Natural killer cell (primary cell): ENCODE measurements around the gene CPLX1. TPM values are rescaled to one million over a fixed set of nuclear protein-coding genes. Genes with fewer than 3 reads are reported as not detected.

Experiments
- ATAC-seq, 3 donors: fragments of 150-1000 bp in 2 of 3; fragments of 200-7000 bp in 1 of 3; cut with Tn5 transposase; 1 replicate in 1 of 3; 2 replicates in 2 of 3; pipeline ENCODE4 v1.10.0; 2021; ENCODE audit warnings: mild to moderate bottlenecking in 2 of 3, moderate library complexity in 2 of 3
- DNase-seq, 2 donors: peaks; one replicate each; pipeline versions ENCODE4 v3.0.0 to v3.0.0-alpha.2; 2013 to 2021; ENCODE audit warnings: mixed read lengths in 1 of 2
- H3K27ac ChIP-seq: one replicate; pipeline ENCODE4 v1.5.1; 2013; ENCODE audit warnings: mild to moderate bottlenecking, low read length
- H3K27me3 ChIP-seq: one replicate; pipeline ENCODE4 v1.6.1; 2013; ENCODE audit warnings: low read length; ENCODE audit not compliant: control insufficient read depth, insufficient read depth
- H3K36me3 ChIP-seq: one replicate; pipeline ENCODE4 v1.6.1; 2013; ENCODE audit warnings: low read length; ENCODE audit not compliant: control insufficient read depth, insufficient read depth
- H3K4me1 ChIP-seq: one replicate; pipeline ENCODE4 v1.6.1; 2013; ENCODE audit warnings: low read length; ENCODE audit not compliant: control insufficient read depth, insufficient read depth
- H3K4me3 ChIP-seq: one replicate; pipeline ENCODE4 v1.5.1; 2013; ENCODE audit warnings: low read length
- H3K9me3 ChIP-seq: one replicate; pipeline ENCODE4 v1.6.1; 2013; ENCODE audit warnings: low read length; ENCODE audit not compliant: control insufficient read depth, insufficient read depth
- H3K27ac Mint-ChIP-seq, 2 donors: one replicate each; pipeline ENCODE4 v1.8.0; 2022; ENCODE audit warnings: mild to moderate bottlenecking in 2 of 2, mixed read lengths in 2 of 2, moderate library complexity in 1 of 2
- H3K27me3 Mint-ChIP-seq, 2 donors: one replicate each; pipeline ENCODE4 v1.8.0; 2022; ENCODE audit warnings: low read depth in 2 of 2, mixed read lengths in 2 of 2
- H3K36me3 Mint-ChIP-seq: one replicate; pipeline ENCODE4 v1.8.0; 2022; ENCODE audit warnings: mixed read lengths
- H3K4me1 Mint-ChIP-seq, 2 donors: one replicate each; pipeline ENCODE4 v1.8.0; 2022; ENCODE audit warnings: mixed read lengths in 2 of 2
- H3K4me3 Mint-ChIP-seq: one replicate; pipeline ENCODE4 v1.8.0; 2022; ENCODE audit warnings: mild to moderate bottlenecking, moderate library complexity, mixed read lengths
- H3K9me3 Mint-ChIP-seq, 2 donors: one replicate each; pipeline ENCODE4 v1.8.0; 2022; ENCODE audit warnings: mixed read lengths in 2 of 2
- WGBS: methylation state at CpG from one replicate; pipeline ENCODE4 v1.1.7; 2013; ENCODE audit warnings: missing lambda C conversion rate; ENCODE audit not compliant: insufficient coverage; 5-methylcytosine and 5-hydroxymethylcytosine counted together
- intact Hi-C: fragments of 100-400 bp; cut with micrococcal nuclease; formaldehyde crosslinking; loops from one replicate; pipeline ENCODE4 v1.14.2; 2022
- total RNA-seq, 4 donors: library from RNA; stranded (reverse); fragments of 120-200 nt in 1 of 4; gene quantifications; one replicate each; pipeline versions ENCODE4 v1.2.3 to v1.2.4, GENCODE V29; 2013 to 2022
- TF ChIP-seq, protein P1 (sequence below): fragments of 200-600 bp; IDR thresholded peaks from one replicate; pipeline ENCODE4 v1.8.0; 2022; ENCODE audit warnings: antibody characterized with exemption

CPLX1 gene
- total RNA-seq, 3 donors from 2014 or later (not counting 1 experiment from before 2014, with no cell fraction given), result not detected

DNA sequence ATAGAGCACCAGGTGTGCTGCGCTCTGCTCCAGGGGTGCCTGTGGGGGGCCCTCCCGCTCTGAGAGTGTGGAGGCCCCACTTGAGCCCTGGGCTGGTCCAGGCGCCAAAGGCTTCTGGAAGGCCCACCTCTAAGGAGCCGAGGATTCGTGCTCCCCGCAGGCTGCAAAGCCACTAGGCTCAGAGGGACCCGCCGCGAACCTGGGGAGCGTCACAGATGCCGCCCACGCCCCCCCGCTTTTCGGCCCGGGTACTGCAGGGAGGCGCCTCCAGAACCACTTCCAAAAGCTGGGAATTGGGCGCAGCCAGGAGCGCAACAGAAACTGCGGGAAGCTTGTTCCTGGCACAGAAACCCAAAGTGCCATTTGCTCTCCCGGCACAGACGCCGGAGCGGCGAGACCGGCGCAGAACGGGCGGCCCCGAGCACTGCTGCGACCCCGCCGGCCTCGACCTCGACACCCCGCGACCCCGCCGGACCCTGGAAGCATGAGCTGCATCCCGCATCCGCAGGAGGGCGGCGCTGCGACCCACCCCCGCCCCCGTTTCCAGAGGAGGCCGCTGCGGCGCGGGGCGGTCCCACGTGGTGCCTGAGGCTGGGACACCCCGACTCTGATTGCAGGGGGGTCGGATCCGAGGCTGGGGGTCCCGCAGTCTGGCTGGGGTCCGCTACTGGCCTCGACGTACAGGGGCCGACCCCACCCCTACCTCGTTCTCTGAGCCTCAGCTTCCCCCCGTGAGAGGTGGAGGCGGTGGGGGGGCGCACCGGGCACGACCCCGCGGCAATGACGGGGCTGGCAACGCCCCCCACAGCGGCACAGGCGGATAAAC, 30.8 kb downstream of the CPLX1 start:
- no peak overlapping the region for H3K27ac Mint-ChIP-seq
- H3K4me3 ChIP-seq, result no peak overlapping the region
- intact Hi-C loops, result no loop called here
- TF ChIP-seq, protein P1, sequence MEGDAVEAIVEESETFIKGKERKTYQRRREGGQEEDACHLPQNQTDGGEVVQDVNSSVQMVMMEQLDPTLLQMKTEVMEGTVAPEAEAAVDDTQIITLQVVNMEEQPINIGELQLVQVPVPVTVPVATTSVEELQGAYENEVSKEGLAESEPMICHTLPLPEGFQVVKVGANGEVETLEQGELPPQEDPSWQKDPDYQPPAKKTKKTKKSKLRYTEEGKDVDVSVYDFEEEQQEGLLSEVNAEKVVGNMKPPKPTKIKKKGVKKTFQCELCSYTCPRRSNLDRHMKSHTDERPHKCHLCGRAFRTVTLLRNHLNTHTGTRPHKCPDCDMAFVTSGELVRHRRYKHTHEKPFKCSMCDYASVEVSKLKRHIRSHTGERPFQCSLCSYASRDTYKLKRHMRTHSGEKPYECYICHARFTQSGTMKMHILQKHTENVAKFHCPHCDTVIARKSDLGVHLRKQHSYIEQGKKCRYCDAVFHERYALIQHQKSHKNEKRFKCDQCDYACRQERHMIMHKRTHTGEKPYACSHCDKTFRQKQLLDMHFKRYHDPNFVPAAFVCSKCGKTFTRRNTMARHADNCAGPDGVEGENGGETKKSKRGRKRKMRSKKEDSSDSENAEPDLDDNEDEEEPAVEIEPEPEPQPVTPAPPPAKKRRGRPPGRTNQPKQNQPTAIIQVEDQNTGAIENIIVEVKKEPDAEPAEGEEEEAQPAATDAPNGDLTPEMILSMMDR, result no peak
- H3K4me3 Mint-ChIP-seq, result no peak overlapping the region
- no peak overlapping the region for H3K27ac ChIP-seq
- H3K9me3 Mint-ChIP-seq, result no peaks in the 10 kb centered on the region
- H3K4me1 Mint-ChIP-seq, result peaks cover 0 to 6% of the 10 kb centered on the region in 2 donors
- H3K4me1 ChIP-seq, result peaks cover 16% of the 10 kb centered on the region
- H3K9me3 ChIP-seq, result no peaks in the 10 kb centered on the region
- no peak for DNase-seq
- peaks cover 37 to 43% of the 10 kb centered on the region in 2 donors for H3K27me3 Mint-ChIP-seq
- H3K27me3 ChIP-seq, result peaks cover 25% of the 10 kb centered on the region
- 6% methylated on average over 67 of the region's 71 CpGs for WGBS
- no peaks in the 10 kb centered on the region for H3K36me3 ChIP-seq
- no peak for ATAC-seq
- no peaks in the 10 kb centered on the region for H3K36me3 Mint-ChIP-seq

DNA sequence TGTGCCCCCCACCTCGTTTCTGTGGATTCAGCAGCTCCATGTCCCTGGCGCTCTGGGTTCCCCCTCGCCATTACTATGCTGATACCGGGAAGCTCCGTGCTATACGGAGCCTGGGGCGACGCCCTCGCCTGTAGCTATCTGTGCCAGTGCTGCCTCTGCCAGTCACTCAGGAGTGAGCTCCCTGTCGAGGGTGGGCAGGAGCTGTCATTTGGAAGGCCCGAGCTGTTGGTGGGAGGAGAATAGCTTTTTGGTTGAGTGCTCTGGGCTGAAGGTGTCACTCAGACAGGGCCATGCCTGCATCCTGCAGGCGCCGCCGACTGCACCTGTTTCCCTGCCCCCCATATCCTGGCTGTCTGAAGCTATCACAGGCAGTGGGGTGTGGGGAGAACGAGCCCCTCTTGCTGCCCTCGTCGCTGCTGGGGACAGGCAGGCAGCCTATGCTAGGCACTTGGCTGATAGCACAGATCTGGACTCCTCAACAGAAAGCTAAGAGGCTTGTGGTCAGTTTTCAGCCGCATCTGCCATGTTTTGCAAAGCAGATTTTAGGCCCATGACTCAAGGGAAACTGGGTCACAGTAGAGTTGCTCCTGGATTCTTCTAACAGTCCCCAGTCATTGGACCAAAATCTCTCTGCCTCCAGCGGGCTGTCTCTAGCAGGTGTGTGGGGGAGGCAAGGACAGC, 31.8 kb downstream of the CPLX1 start:
- Mint-ChIP-seq H3K36me3 (no peaks in the 10 kb centered on the region), H3K27ac (no peak overlapping the region), H3K9me3 (no peaks in the 10 kb centered on the region), H3K27me3 (peaks cover 37 to 39% of the 10 kb centered on the region in 2 donors), H3K4me1 (peaks cover 0 to 6% of the 10 kb centered on the region in 2 donors), H3K4me3 (no peak overlapping the region)
- ATAC-seq, result no peak
- Histone ChIP-seq H3K4me3 (no peak overlapping the region), H3K27me3 (peaks cover 25% of the 10 kb centered on the region), H3K4me1 (peaks cover 16% of the 10 kb centered on the region), H3K9me3 (no peaks in the 10 kb centered on the region), H3K36me3 (no peaks in the 10 kb centered on the region), H3K27ac (no peak overlapping the region)
- no peak for DNase-seq
- intact Hi-C loops, result no loop called here
- TF ChIP-seq, protein P1, result no peak
- WGBS, result 35% methylated on average over 19 of the region's 19 CpGs

DNA sequence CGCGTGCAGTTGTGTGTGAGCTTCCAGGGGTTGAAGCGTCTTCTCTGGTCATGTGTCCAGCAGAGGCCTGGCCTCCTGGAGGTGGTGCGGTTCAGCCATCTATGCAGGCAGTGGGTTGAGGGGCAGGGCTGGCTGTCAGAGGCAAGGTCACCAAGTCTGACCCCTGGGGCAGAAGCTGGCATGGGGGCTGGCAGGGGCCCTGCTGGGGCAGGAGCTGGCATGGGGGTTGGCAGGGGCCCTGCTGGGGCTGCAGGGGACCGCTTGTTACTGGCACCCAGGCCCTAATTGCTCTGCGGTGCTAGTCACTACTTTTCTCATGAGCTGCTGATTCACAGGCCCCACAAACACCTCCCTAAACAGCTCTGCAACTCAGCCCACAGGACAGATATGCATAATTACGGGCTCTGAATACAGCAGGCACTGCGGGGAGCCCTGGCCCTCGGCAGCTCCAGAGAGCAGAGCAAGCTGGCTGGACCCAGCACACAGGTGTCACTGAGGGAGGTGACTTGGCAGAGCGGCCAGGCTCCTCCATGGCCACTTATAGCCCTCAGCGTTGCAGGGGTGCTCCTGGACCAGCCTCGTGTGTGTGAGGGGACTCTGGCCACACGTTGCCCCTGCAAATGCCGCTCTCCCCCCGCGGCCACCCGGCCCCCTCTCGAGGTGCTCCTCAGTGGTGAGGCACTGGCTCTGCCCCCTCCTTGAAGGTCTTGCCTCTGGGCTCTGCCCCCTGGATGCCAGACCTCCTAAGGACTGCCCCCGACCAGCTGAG, 32.7 kb downstream of the CPLX1 start:
- no peak overlapping the region for H3K4me3 ChIP-seq
- peaks cover 25% of the 10 kb centered on the region for H3K27me3 ChIP-seq
- H3K36me3 ChIP-seq, result no peaks in the 10 kb centered on the region
- Mint-ChIP-seq H3K27me3 (peaks cover 37 to 43% of the 10 kb centered on the region in 2 donors), H3K27ac (no peak overlapping the region), H3K9me3 (no peaks in the 10 kb centered on the region), H3K4me3 (no peak overlapping the region), H3K4me1 (peaks cover 0 to 6% of the 10 kb centered on the region in 2 donors), H3K36me3 (no peaks in the 10 kb centered on the region)
- H3K4me1 ChIP-seq, result peaks cover 16% of the 10 kb centered on the region
- ATAC-seq, result no peak
- no peak for DNase-seq
- H3K9me3 ChIP-seq, result no peaks in the 10 kb centered on the region
- 63% methylated on average over 19 of the region's 19 CpGs for WGBS
- H3K27ac ChIP-seq, result no peak overlapping the region
- intact Hi-C loops, result no loop called here
- TF ChIP-seq, protein P1, result no peak
